Astrocyte of the hippocampus (primary cell): ENCODE measurements around the gene CAMTA1.

Experiments used
- DNase-seq: peaks from one replicate; pipeline ENCODE4 v3.0.0; 2011; ENCODE audit warnings: low read depth, low spot score

Gene CAMTA1

GRCh38 chr1:7508052-7508933 is 723.0 kb downstream of the CAMTA1 start:
- no peak for DNase-seq

GRCh38 chr1:7508934-7509519 is 723.8 kb downstream of the CAMTA1 start:
- no peak for DNase-seq

GRCh38 chr1:7509598-7509997 is 724.3 kb downstream of the CAMTA1 start:
- no peak for DNase-seq

- no peak for DNase-seq
These were observed 725.2 kb downstream of the CAMTA1 start for GRCh38 chr1:7510389-7510931.

- no peak for DNase-seq
These were observed 726.1 kb downstream of the CAMTA1 start for GRCh38 chr1:7511381-7511780.

- no peak for DNase-seq
These were observed 727.8 kb downstream of the CAMTA1 start for GRCh38 chr1:7513081-7513480.

GRCh38 chr1:7515175-7515574 is 729.9 kb downstream of the CAMTA1 start:
- DNase-seq: no peak

- DNase-seq: no peak
These were observed 730.6 kb downstream of the CAMTA1 start for GRCh38 chr1:7515904-7516303.

- peak; percentile 36 for DNase-seq
These were observed 731.1 kb downstream of the CAMTA1 start for GRCh38 chr1:7516341-7516740.

- no peak for DNase-seq
These were observed 731.7 kb downstream of the CAMTA1 start for GRCh38 chr1:7516929-7517328.

GRCh38 chr1:7517611-7518330 is 732.5 kb downstream of the CAMTA1 start:
- no peak for DNase-seq

GRCh38 chr1:7518411-7518810 is 733.2 kb downstream of the CAMTA1 start:
- no peak for DNase-seq

- DNase-seq: no peak
These were observed 734.1 kb downstream of the CAMTA1 start for GRCh38 chr1:7519181-7519860.

GRCh38 chr1:7519861-7520395 is 734.7 kb downstream of the CAMTA1 start:
- DNase-seq: no peak

GRCh38 chr1:7520496-7520895 is 735.2 kb downstream of the CAMTA1 start:
- DNase-seq: no peak

- DNase-seq: no peak
These were observed 739.4 kb downstream of the CAMTA1 start for GRCh38 chr1:7524341-7525337.

GRCh38 chr1:7525338-7526063 is 740.2 kb downstream of the CAMTA1 start:
- no peak for DNase-seq

GRCh38 chr1:7526196-7526866 is 741.1 kb downstream of the CAMTA1 start:
- DNase-seq: peak; percentile 41
